Osteocyte (in vitro differentiated cells): Measurements from ENCODE around the gene NOVA2. TPM values are rescaled to one million over a fixed set of nuclear protein-coding genes. Genes with fewer than 3 reads are reported as not detected.

Source experiments
- DNase-seq: peaks from one replicate; pipeline ENCODE4 v3.0.0; 2021; ENCODE audit warnings: mixed read lengths; ENCODE audit not compliant: unreplicated experiment; ENCODE audit errors: extremely low spot score
- H3K27ac Mint-ChIP-seq: one replicate; pipeline ENCODE4 v1.8.0; 2021; ENCODE audit warnings: mild to moderate bottlenecking, mixed read lengths; ENCODE audit not compliant: unreplicated experiment
- H3K27me3 Mint-ChIP-seq: one replicate; pipeline ENCODE4 v1.8.0; 2021; ENCODE audit warnings: mixed read lengths; ENCODE audit not compliant: unreplicated experiment
- H3K36me3 Mint-ChIP-seq: one replicate; pipeline ENCODE4 v1.8.0; 2021; ENCODE audit warnings: mixed read lengths; ENCODE audit not compliant: unreplicated experiment
- H3K4me1 Mint-ChIP-seq: one replicate; pipeline ENCODE4 v1.8.0; 2021; ENCODE audit warnings: mixed read lengths; ENCODE audit not compliant: unreplicated experiment
- H3K4me3 Mint-ChIP-seq: one replicate; pipeline ENCODE4 v1.8.0; 2021; ENCODE audit warnings: mild to moderate bottlenecking, moderate library complexity, mixed read lengths; ENCODE audit not compliant: unreplicated experiment
- H3K9me3 Mint-ChIP-seq: one replicate; pipeline ENCODE4 v1.8.0; 2021; ENCODE audit warnings: mixed read lengths; ENCODE audit not compliant: unreplicated experiment
- CTCF ChIP-seq: fragments of 200-600 bp; sonication (generic); IDR thresholded peaks from 2 replicates; pipeline ENCODE4 v1.5.0; 2021; ENCODE audit warnings: antibody characterized with exemption, mild to moderate bottlenecking, moderate library complexity
- total RNA-seq: library from RNA; stranded (reverse); gene quantifications from 2 replicates; pipeline ENCODE4 v1.2.1, GENCODE V29; 2021

The NOVA2 gene
- total RNA-seq, 1 donor from 2014 or later: not detected

- Mint-ChIP-seq H3K4me1 (peaks cover 13% of the 10 kb centered on the region), H3K4me3 (no peak overlapping the region), H3K36me3 (no peaks in the 10 kb centered on the region), H3K9me3 (no peaks in the 10 kb centered on the region), H3K27ac (no peak overlapping the region), H3K27me3 (peaks cover 13% of the 10 kb centered on the region)
- no peak for TF ChIP-seq CTCF
- no peak for DNase-seq
Measured at GRCh38 chr19:45994456-45994997, 20.9 kb upstream of the NOVA2 start.

GRCh38 chr19:45990113-45990728 lies 16.6 kb upstream of the NOVA2 start:
- peaks cover 33% of the 10 kb centered on the region for H3K27me3 Mint-ChIP-seq
- H3K27ac Mint-ChIP-seq: no peak overlapping the region
- no peak for TF ChIP-seq CTCF
- H3K4me1 Mint-ChIP-seq: no peaks in the 10 kb centered on the region
- DNase-seq: no peak
- H3K4me3 Mint-ChIP-seq: no peak overlapping the region
- H3K36me3 Mint-ChIP-seq: no peaks in the 10 kb centered on the region
- H3K9me3 Mint-ChIP-seq: no peaks in the 10 kb centered on the region

- no peaks in the 10 kb centered on the region for H3K9me3 Mint-ChIP-seq
- DNase-seq: no peak
- H3K27me3 Mint-ChIP-seq: peaks cover 49% of the 10 kb centered on the region
- no peak overlapping the region for H3K27ac Mint-ChIP-seq
- no peaks in the 10 kb centered on the region for H3K4me1 Mint-ChIP-seq
- no peak overlapping the region for H3K4me3 Mint-ChIP-seq
- no peaks in the 10 kb centered on the region for H3K36me3 Mint-ChIP-seq
- no peak for TF ChIP-seq CTCF
Measured at GRCh38 chr19:45985321-45985720, 11.7 kb upstream of the NOVA2 start.

GRCh38 chr19:45981350-45981749 lies 7.7 kb upstream of the NOVA2 start:
- peaks cover 45% of the 10 kb centered on the region for H3K27me3 Mint-ChIP-seq
- DNase-seq: no peak
- H3K4me3 Mint-ChIP-seq: no peak overlapping the region
- H3K4me1 Mint-ChIP-seq: no peaks in the 10 kb centered on the region
- H3K27ac Mint-ChIP-seq: no peak overlapping the region
- no peaks in the 10 kb centered on the region for H3K36me3 Mint-ChIP-seq
- TF ChIP-seq CTCF: no peak
- no peaks in the 10 kb centered on the region for H3K9me3 Mint-ChIP-seq

GRCh38 chr19:45978156-45978555 lies 4.5 kb upstream of the NOVA2 start:
- Mint-ChIP-seq H3K4me3 (no peak overlapping the region), H3K27ac (no peak overlapping the region), H3K36me3 (no peaks in the 10 kb centered on the region), H3K27me3 (peaks cover 59% of the 10 kb centered on the region), H3K4me1 (peaks cover 2% of the 10 kb centered on the region), H3K9me3 (no peaks in the 10 kb centered on the region)
- TF ChIP-seq CTCF: no peak
- DNase-seq: no peak
